Ovary (tissue), 9 donors: Measurements from ENCODE around the gene CRTAC1. TPM values are rescaled to one million over a fixed set of nuclear protein-coding genes. Genes with fewer than 3 reads are reported as not detected.

Experiments
- DNase-seq, 5 donors: peaks; one replicate each; pipeline ENCODE4 v3.0.0-alpha.2; 2019 to 2020
- H3K27ac ChIP-seq, 2 donors: fragments of 200-600 bp; one replicate each; pipeline versions ENCODE4 v1.5.1 to v1.8.0; 2019 to 2022
- H3K27me3 ChIP-seq: fragments of 200-600 bp; one replicate; pipeline ENCODE4 v1.8.0; 2022
- H3K36me3 ChIP-seq: fragments of 200-600 bp; sonication (generic); one replicate; pipeline ENCODE4 v1.5.1; 2019
- H3K4me1 ChIP-seq: one replicate; pipeline ENCODE4 v1.8.1; 2013; ENCODE audit warnings: mild to moderate bottlenecking, moderate library complexity; ENCODE audit not compliant: insufficient read depth
- H3K4me3 ChIP-seq: fragments of 200-600 bp; sonication (generic); one replicate; pipeline ENCODE4 v1.5.1; 2017
- H3K9me3 ChIP-seq, 2 donors: fragments of 200-600 bp in 1 of 2; sonication (generic) in 1 of 2; one replicate each; pipeline versions ENCODE4 v1.5.1 to v1.8.1; 2013 to 2019; ENCODE audit warnings: mild to moderate bottlenecking in 1 of 2, moderate library complexity in 1 of 2
- CTCF ChIP-seq, 3 donors: fragments of 450-650 bp in 2 of 3; fragments of 200-600 bp in 1 of 3; IDR thresholded peaks; one replicate each; pipeline versions ENCODE4 v1.5.1 to v1.8.0; 2016 to 2022; ENCODE audit warnings: antibody characterized with exemption in 3 of 3, mild to moderate bottlenecking in 1 of 3
- EP300 ChIP-seq: sonication (generic); formaldehyde crosslinking; IDR thresholded peaks from one replicate; pipeline ENCODE4 v1.6.1; 2017; ENCODE audit warnings: antibody characterized with exemption
- POLR2A ChIP-seq: fragments of 450-650 bp; IDR thresholded peaks from one replicate; pipeline ENCODE4 v1.6.1; 2017; ENCODE audit warnings: antibody characterized with exemption, mild to moderate bottlenecking, moderate library complexity
- WGBS, 3 donors: extraction: QIAGEN DNeasy Blood & Tissue Kit in 1 of 3; methylation state at CpG; one replicate each; pipeline versions ENCODE4 v1.1.5 to v1.1.7; 2013 to 2017; 5-methylcytosine and 5-hydroxymethylcytosine counted together
- intact Hi-C, 4 donors: fragments of 100-400 bp; cut with DNase I; formaldehyde crosslinking; loops; one replicate each; pipeline versions ENCODE4 v1.11.0 to v1.15.1; 2022 to 2023
- polyA plus RNA-seq, 2 donors: library from polyadenylated mRNA; stranded (reverse); fragments of 200-250 nt in 1 of 2; fragments of 350-450 nt in 1 of 2; fragmentation: Illumina TruSeq in 1 of 2; extraction: RNeasy Lipid Tissue Mini Kit (QIAGEN cat#74804) in 1 of 2; gene quantifications; one replicate each; pipeline ENCODE4 v1.2.3, GENCODE V29; 2013 to 2014
- total RNA-seq, 7 donors: library from RNA; depleted of rRNA in 2 of 7; stranded (reverse); fragments of >200 nt in 2 of 7; fragmentation: NEBNext Ultra II Directional in 3 of 7; extraction: Animal tissue kit (Norgen Biotek cat#: 25700) in 3 of 7; gene quantifications; one replicate each; pipeline versions ENCODE4 v1.1.0 to v1.2.4, GENCODE V29; 2016 to 2023
- donor health status: DM: no; HTN: no; CAD: no; lungs with moderate emphysema.
- donor health status: DM: no; HTN: no; CAD: no.
- donor health status: Bipolar disorder and iron deficiency.
- donor health status: DM: yes; HTN: yes; CAD: no.
- donor health status: DM: no; HTN: no; CAD: no.
- donor health status: DM: yes; HTN: yes; CAD: no.

Gene CRTAC1
- total and polyA plus RNA-seq, 9 donors: 0.13 to 19.5 (median 1.6) TPM

GRCh38 chr10:98074315-98074911, 44.0 kb upstream of the CRTAC1 start:
- TF ChIP-seq POLR2A: no peak
- no peak for TF ChIP-seq CTCF (IDR thresholded peaks at IDR 0.05)
- TF ChIP-seq EP300: no peak
- no peaks in the 10 kb centered on the region for H3K36me3 ChIP-seq
- 1 to 6% (median 2%) methylated on average over 2 of the region's 2 CpGs for WGBS, 3 donors
- H3K27me3 ChIP-seq: no peaks in the 10 kb centered on the region
- no peaks in the 10 kb centered on the region for H3K9me3 ChIP-seq
- intact Hi-C loops: no loop called here
- no peak for DNase-seq
- no peak overlapping the region for H3K27ac ChIP-seq
- H3K4me1 ChIP-seq: no peaks in the 10 kb centered on the region
- H3K4me3 ChIP-seq: no peak overlapping the region

- DNase-seq: no peak
- no peak overlapping the region for H3K4me3 ChIP-seq
- H3K36me3 ChIP-seq: no peaks in the 10 kb centered on the region
- H3K27ac ChIP-seq: no peak overlapping the region
- TF ChIP-seq EP300 (no peak), POLR2A (no peak), CTCF (IDR thresholded peaks at IDR 0.05) (no peak)
- H3K9me3 ChIP-seq: no peaks in the 10 kb centered on the region
- no peaks in the 10 kb centered on the region for H3K4me1 ChIP-seq
- 73 to 81% (median 80%) methylated on average over 5 of the region's 5 CpGs for WGBS, 3 donors
- intact Hi-C loops: no loop called here
- H3K27me3 ChIP-seq: no peaks in the 10 kb centered on the region
Measured at GRCh38 chr10:98067165-98067564, 36.7 kb upstream of the CRTAC1 start.

- no peaks in the 10 kb centered on the region for H3K4me1 ChIP-seq
- H3K9me3 ChIP-seq: no peaks in the 10 kb centered on the region
- no peaks in the 10 kb centered on the region for H3K27me3 ChIP-seq
- TF ChIP-seq POLR2A (no peak), CTCF (IDR thresholded peaks at IDR 0.05) (no peak), EP300 (no peak)
- no peak overlapping the region for H3K27ac ChIP-seq
- no peaks in the 10 kb centered on the region for H3K36me3 ChIP-seq
- no peak overlapping the region for H3K4me3 ChIP-seq
- DNase-seq: no peak
- intact Hi-C loops: no loop called here
Measured at GRCh38 chr10:98063740-98064027, 33.3 kb upstream of the CRTAC1 start.

GRCh38 chr10:98062424-98062823, 32.0 kb upstream of the CRTAC1 start:
- 58 to 67% (median 62%) methylated on average over 6 of the region's 6 CpGs for WGBS, 3 donors
- Histone ChIP-seq H3K9me3 (no peaks in the 10 kb centered on the region), H3K4me3 (no peak overlapping the region), H3K27ac (no peak overlapping the region), H3K27me3 (no peaks in the 10 kb centered on the region), H3K36me3 (no peaks in the 10 kb centered on the region), H3K4me1 (no peaks in the 10 kb centered on the region)
- no peak for DNase-seq
- intact Hi-C loops: no loop called here
- TF ChIP-seq CTCF (IDR thresholded peaks at IDR 0.05): no peak

GRCh38 chr10:98060079-98060478, 29.7 kb upstream of the CRTAC1 start:
- TF ChIP-seq POLR2A (no peak), CTCF (IDR thresholded peaks at IDR 0.05) (no peak)
- 72 to 77% (median 73%) methylated on average over 10 of the region's 10 CpGs for WGBS, 3 donors
- H3K27me3 ChIP-seq: no peaks in the 10 kb centered on the region
- H3K9me3 ChIP-seq: no peaks in the 10 kb centered on the region
- no peaks in the 10 kb centered on the region for H3K36me3 ChIP-seq
- no peak overlapping the region for H3K4me3 ChIP-seq
- DNase-seq: no peak
- intact Hi-C loops: no loop called here
- no peak overlapping the region for H3K27ac ChIP-seq
- H3K4me1 ChIP-seq: no peaks in the 10 kb centered on the region
